ENCODE results near the gene ARHGAP9.
"Not testable (repeated sequence)": the region's sequence is repeated elsewhere in the genome, so short reads cannot be mapped to it uniquely, and the experiment has no call there.

Gene ARHGAP9

DNA sequence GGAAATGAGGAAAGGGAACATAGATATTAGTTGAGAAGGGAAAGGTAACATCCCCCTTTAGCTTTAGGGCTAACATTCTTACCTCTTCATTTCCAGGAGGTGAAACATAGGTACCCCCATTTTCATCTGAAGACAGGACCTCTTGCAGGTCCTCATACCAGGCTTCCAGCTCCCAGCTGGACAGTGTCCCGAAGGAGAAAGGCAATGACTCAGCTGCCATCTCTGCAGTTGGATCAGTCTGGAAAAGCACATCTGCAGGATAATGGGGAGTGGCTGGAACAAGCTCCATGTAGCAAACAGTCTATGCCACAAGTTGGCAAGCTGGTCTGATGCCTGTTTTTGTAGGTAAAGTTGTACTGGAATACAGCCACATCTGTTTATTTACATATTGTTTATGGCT lies 37.5 kb upstream of the ARHGAP9 start:
- DNase-seq, result no peak

GRCh38 chr12:57516617-57517153 lies 37.0 kb upstream of the ARHGAP9 start:
- DNase-seq, result no peak

DNA sequence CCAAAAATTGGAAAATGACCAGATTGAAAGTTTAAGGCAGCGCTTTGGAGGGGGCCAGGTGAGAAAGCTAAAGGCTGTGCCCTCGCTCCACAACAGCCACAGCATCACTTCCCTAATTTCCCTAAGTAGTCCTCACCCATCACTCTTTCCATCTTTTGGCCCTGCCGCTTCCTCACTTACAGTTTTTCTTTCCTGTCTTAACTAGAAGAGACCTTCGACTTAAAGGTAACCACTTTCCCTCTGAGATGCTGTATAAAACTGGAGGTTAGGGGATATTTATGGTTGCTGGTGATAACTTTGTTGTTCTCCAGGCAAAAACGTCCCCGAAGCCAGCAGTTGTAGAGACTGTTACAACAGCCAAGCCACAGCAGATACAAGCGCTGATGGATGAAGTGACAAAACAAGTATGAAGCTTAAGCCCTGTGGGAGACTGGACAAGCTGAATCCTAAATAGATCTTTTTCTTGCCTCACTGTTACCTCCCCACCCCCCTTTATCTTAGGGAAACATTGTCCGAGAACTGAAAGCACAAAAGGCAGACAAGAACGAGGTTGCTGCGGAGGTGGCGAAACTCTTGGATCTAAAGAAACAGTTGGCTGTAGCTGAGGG lies 36.4 kb upstream of the ARHGAP9 start:
- no peak for DNase-seq

DNA sequence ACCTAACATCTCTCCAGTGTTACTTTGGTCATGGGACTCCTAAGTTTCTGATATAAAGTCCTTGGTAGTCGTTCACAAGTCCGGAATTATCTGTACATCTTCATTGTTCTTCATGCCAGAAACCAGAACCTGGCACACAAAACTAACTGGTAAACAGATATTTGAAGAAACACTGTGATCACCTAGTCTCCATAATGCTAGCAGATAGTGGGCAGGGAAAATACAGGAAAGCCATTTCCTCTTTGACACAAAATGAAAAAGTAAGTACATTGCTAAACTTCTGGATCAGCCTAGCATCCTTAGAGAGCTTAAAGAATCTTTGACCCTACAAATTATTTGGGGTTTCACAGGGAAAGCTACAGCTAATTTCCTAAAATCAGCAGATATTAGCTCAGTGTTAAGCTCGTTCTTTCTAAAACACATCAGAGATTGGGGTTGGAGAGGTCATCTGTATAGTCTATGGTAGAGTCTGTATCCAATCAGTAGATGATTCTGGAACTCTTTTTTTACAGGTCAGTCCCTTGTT lies 35.8 kb upstream of the ARHGAP9 start:
- no peak for DNase-seq

GRCh38 chr12:57514720-57515407 lies 35.2 kb upstream of the ARHGAP9 start:
- no peak for DNase-seq

- not testable (repeated sequence) for DNase-seq
Measured at GRCh38 chr12:57514246-57514645, 34.6 kb upstream of the ARHGAP9 start.

- DNase-seq, result not testable (repeated sequence)
Measured at GRCh38 chr12:57513677-57514076, 34.0 kb upstream of the ARHGAP9 start.

GRCh38 chr12:57513266-57513665 lies 33.6 kb upstream of the ARHGAP9 start:
- no peak for DNase-seq

DNA sequence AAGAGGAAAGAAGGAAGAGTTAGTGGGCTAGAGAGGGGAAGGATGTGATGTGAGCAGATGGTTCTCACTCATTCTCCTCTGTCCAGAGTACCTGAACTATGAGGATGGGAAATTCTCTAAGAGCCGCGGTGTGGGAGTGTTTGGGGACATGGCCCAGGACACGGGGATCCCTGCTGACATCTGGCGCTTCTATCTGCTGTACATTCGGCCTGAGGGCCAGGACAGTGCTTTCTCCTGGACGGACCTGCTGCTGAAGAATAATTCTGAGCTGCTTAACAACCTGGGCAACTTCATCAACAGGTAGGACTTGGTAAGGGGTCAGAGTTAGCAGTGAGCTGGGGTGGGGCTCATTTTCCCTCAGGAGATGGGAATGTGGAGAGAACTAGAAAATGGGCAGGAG lies 33.0 kb upstream of the ARHGAP9 start:
- DNase-seq, result no peak

GRCh38 chr12:57511588-57512325 lies 32.1 kb upstream of the ARHGAP9 start:
- DNase-seq, result no peak

- no peak for DNase-seq
Measured at GRCh38 chr12:57511161-57511560, 31.5 kb upstream of the ARHGAP9 start.

DNA sequence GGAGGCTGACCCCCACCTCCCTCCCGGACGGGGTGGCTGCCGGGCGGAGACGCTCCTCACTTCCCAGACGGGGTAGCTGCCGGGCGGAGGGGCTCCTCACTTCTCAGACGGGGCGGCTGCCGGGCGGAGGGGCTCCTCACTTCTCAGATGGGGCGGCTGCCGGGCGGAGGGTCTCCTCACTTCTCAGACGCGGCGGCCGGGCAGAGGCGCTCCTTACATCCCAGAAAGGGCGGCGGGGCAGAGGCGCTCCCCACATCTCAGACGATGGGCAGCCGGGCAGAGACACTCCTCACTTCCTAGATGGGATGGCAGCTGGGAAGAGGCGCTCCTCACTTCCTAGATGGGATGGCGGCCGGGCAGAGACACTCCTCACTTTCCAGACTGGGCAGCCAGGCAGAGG lies 28.1 kb upstream of the ARHGAP9 start:
- not testable (repeated sequence) for DNase-seq

DNA sequence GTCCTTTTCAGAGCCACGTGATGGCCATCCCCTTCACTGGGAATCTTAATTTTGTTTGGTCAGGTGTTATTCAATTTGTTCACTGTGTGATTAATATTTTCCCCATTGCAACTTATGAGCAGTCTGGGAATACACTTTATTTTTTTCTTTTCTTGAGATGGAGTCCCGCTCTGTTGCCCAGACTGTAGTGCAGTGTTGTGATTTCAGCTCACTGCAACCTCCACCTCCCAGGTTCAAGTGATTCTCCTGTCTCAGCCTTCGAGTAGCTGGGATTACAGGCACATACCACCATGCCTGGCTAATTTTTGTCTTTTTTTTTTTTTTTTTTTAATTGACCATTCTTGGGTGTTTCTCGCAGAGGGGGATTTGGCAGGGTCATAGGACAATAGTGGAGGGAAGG lies 26.9 kb upstream of the ARHGAP9 start:
- not testable (repeated sequence) for DNase-seq

DNA sequence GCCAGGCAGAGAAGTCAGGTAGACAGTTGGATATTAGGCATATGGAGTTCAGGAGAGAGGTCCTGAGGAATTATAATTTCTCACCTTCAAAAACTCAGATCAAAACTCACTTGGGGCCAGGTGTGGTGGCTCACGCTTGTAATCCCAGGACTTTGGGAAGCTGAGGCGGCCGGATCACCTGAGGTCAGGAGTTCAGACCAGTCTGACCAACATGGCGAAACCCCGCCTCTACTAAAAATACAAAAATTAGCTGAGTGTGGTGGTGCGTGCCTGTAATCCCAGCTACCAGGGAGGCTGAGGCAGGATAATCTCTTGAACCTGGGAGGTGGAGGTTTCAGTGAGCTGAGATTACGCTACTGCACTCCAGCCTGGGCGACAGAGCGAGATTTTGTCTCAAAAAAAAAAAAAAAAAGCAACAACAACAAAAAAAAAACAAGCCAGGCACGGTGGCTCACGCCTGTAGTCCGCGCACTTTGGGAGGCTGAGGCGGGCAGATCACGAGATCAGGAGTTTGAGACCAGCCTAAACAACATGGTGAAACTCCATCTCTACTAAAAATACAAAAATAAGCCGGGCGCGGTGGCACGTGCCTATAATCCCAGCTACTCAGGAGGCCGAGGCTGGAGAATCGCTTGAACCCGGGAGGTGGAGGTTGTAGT lies 22.8 kb upstream of the ARHGAP9 start:
- DNase-seq, result not testable (repeated sequence)

- no peak for DNase-seq
Measured at GRCh38 chr12:57500213-57500612, 20.5 kb upstream of the ARHGAP9 start.

GRCh38 chr12:57498571-57498970 lies 18.9 kb upstream of the ARHGAP9 start:
- DNase-seq, result no peak

DNA sequence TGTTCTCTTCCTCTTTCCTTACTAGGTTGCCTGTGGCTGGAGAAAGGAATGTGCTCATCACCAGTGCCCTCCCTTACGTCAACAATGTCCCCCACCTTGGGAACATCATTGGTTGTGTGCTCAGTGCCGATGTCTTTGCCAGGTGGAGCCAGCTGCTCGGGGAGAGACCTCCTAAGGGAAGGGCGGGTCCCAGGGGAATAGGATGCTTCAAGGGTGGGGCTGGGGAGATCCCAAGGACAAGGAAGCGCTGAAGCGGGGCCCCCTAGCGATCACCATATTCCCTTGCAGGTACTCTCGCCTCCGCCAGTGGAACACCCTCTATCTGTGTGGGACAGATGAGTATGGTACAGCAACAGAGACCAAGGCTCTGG lies 18.5 kb upstream of the ARHGAP9 start:
- DNase-seq, result no peak

GRCh38 chr12:57497223-57498131 lies 17.8 kb upstream of the ARHGAP9 start:
- DNase-seq, result no peak

- DNase-seq, result no peak
Measured at GRCh38 chr12:57496822-57497221, 17.2 kb upstream of the ARHGAP9 start.

GRCh38 chr12:57495051-57495701 lies 15.5 kb upstream of the ARHGAP9 start:
- DNase-seq, result not testable (repeated sequence)
